ENCODE data around the gene FAM229B.
"Not testable (repeated sequence)": the region's sequence is repeated elsewhere in the genome, so short reads cannot be mapped to it uniquely, and the experiment has no call there.

FAM229B gene

GRCh38 chr6:112044856-112045255, 42.5 kb upstream of the FAM229B start:
- H3K4me3 ChIP-seq (ENCODE audit: low read length) = no peak overlapping the region
- peaks cover 5% of the 10 kb centered on the region; the same call in 1 of the 2 replicates for H3F3A ChIP-seq (ENCODE audit: insufficient read depth, low read length)
- no peaks in the 10 kb centered on the region for H4K20me1 ChIP-seq (ENCODE audit: insufficient read depth, low read length)
- H3K27me3 ChIP-seq (replicated peaks; ENCODE audit: insufficient read depth, low read length) = no peaks in the 10 kb centered on the region
- H3K4me2 ChIP-seq (ENCODE audit: low read depth, low read length) = no peak overlapping the region
- TF ChIP-seq EZH2phosphoT487 (IDR thresholded peaks at IDR 0.05; ENCODE audit: low read length) (no peak), CTCF (IDR thresholded peaks at IDR 0.05; ENCODE audit: low read length) (no peak), EZH2 (optimal IDR thresholded peaks at IDR 0.05; ENCODE audit: low read depth, low read length) (no peak)
- no peaks in the 10 kb centered on the region for H3K9me2 ChIP-seq (replicated peaks; ENCODE audit: insufficient read depth, low read length)
- no peak for DNase-seq
- H3K9me3 ChIP-seq (replicated peaks; ENCODE audit: insufficient read depth, low read length) = no peaks in the 10 kb centered on the region
- H3K9ac ChIP-seq (ENCODE audit: low read length) = no peak overlapping the region
- peaks cover 6% of the 10 kb centered on the region for H3K4me1 ChIP-seq (ENCODE audit: low read length)
- H3K79me2 ChIP-seq (ENCODE audit: low read length) = no peaks in the 10 kb centered on the region
- no peak overlapping the region for H3K27ac ChIP-seq (ENCODE audit: low read length)
- no peaks in the 10 kb centered on the region for H3K36me3 ChIP-seq (replicated peaks; ENCODE audit: insufficient read depth, low read length)
- no peak overlapping the region for H2AFZ ChIP-seq (ENCODE audit: low read length)

GRCh38 chr6:112047523-112047922, 39.9 kb upstream of the FAM229B start:
- not testable (repeated sequence) for H4K20me1 ChIP-seq (ENCODE audit: insufficient read depth, low read length); H3K4me1 ChIP-seq (ENCODE audit: low read length); H3K27me3 ChIP-seq (replicated peaks; ENCODE audit: insufficient read depth, low read length); H3K9me3 ChIP-seq (replicated peaks; ENCODE audit: insufficient read depth, low read length); H3K79me2 ChIP-seq (ENCODE audit: low read length); H3K9ac ChIP-seq (ENCODE audit: low read length); H3F3A ChIP-seq (ENCODE audit: insufficient read depth, low read length); H3K27ac ChIP-seq (ENCODE audit: low read length); DNase-seq; H3K4me2 ChIP-seq (ENCODE audit: low read depth, low read length); H3K36me3 ChIP-seq (replicated peaks; ENCODE audit: insufficient read depth, low read length); H3K9me2 ChIP-seq (replicated peaks; ENCODE audit: insufficient read depth, low read length); H3K4me3 ChIP-seq (ENCODE audit: low read length); H2AFZ ChIP-seq (ENCODE audit: low read length)

- no peak for TF ChIP-seq CTCF (IDR thresholded peaks at IDR 0.05; ENCODE audit: low read length)
- no peak for TF ChIP-seq EZH2phosphoT487 (IDR thresholded peaks at IDR 0.05; ENCODE audit: low read length)
- no peak for TF ChIP-seq EZH2 (optimal IDR thresholded peaks at IDR 0.05; ENCODE audit: low read depth, low read length)
- DNase-seq = no peak
Observed at GRCh38 chr6:112049026-112049799, 38.2 kb upstream of the FAM229B start.

GRCh38 chr6:112049996-112050395, 37.4 kb upstream of the FAM229B start:
- H3K4me1 ChIP-seq (ENCODE audit: low read length) = no peaks in the 10 kb centered on the region
- H3K9me3 ChIP-seq (replicated peaks; ENCODE audit: insufficient read depth, low read length) = no peaks in the 10 kb centered on the region
- no peak overlapping the region for H3K4me2 ChIP-seq (ENCODE audit: low read depth, low read length)
- H2AFZ ChIP-seq (ENCODE audit: low read length) = no peak overlapping the region
- no peaks in the 10 kb centered on the region for H3K9me2 ChIP-seq (replicated peaks; ENCODE audit: insufficient read depth, low read length)
- DNase-seq = no peak
- no peak overlapping the region for H3K4me3 ChIP-seq (ENCODE audit: low read length)
- no peaks in the 10 kb centered on the region for H3K36me3 ChIP-seq (replicated peaks; ENCODE audit: insufficient read depth, low read length)
- no peak overlapping the region for H3K27ac ChIP-seq (ENCODE audit: low read length)
- no peaks in the 10 kb centered on the region for H3K27me3 ChIP-seq (replicated peaks; ENCODE audit: insufficient read depth, low read length)
- TF ChIP-seq CTCF (IDR thresholded peaks at IDR 0.05; ENCODE audit: low read length) (no peak), EZH2phosphoT487 (IDR thresholded peaks at IDR 0.05; ENCODE audit: low read length) (no peak), EZH2 (optimal IDR thresholded peaks at IDR 0.05; ENCODE audit: low read depth, low read length) (no peak)
- no peaks in the 10 kb centered on the region for H3K79me2 ChIP-seq (ENCODE audit: low read length)
- no peaks in the 10 kb centered on the region for H3F3A ChIP-seq (ENCODE audit: insufficient read depth, low read length)
- H3K9ac ChIP-seq (ENCODE audit: low read length) = no peak overlapping the region
- no peaks in the 10 kb centered on the region for H4K20me1 ChIP-seq (ENCODE audit: insufficient read depth, low read length)

More at GRCh38 chr6:112049026-112049799, 38.2 kb upstream of the FAM229B start:
- H2AFZ ChIP-seq (ENCODE audit: low read length) = no peak overlapping the region
- no peaks in the 10 kb centered on the region for H4K20me1 ChIP-seq (ENCODE audit: insufficient read depth, low read length)
- no peaks in the 10 kb centered on the region for H3K36me3 ChIP-seq (replicated peaks; ENCODE audit: insufficient read depth, low read length)
- H3F3A ChIP-seq (ENCODE audit: insufficient read depth, low read length) = no peaks in the 10 kb centered on the region
- H3K4me3 ChIP-seq (ENCODE audit: low read length) = no peak overlapping the region
- no peak overlapping the region for H3K9ac ChIP-seq (ENCODE audit: low read length)
- no peak overlapping the region for H3K27ac ChIP-seq (ENCODE audit: low read length)
- no peaks in the 10 kb centered on the region for H3K27me3 ChIP-seq (replicated peaks; ENCODE audit: insufficient read depth, low read length)
- no peaks in the 10 kb centered on the region for H3K9me2 ChIP-seq (replicated peaks; ENCODE audit: insufficient read depth, low read length)
- no peaks in the 10 kb centered on the region for H3K4me1 ChIP-seq (ENCODE audit: low read length)
- no peaks in the 10 kb centered on the region for H3K79me2 ChIP-seq (ENCODE audit: low read length)
- no peaks in the 10 kb centered on the region for H3K9me3 ChIP-seq (replicated peaks; ENCODE audit: insufficient read depth, low read length)
- no peak overlapping the region for H3K4me2 ChIP-seq (ENCODE audit: low read depth, low read length)
